Measurements from ENCODE around the gene ZNF892.

- no peak for TF ChIP-seq CTCF (optimal IDR thresholded peaks at IDR 0.05 in 1 of 3, IDR thresholded peaks at IDR 0.05 in 1 of 3, conservative IDR thresholded peaks at IDR 0.05 in 1 of 3; ENCODE audit: extremely low read depth in 1 of 3, insufficient read depth in 2 of 3, low read length in 3 of 3)
- TF ChIP-seq EZH2 (IDR thresholded peaks at IDR 0.05; ENCODE audit: low read length): no peak
Observed at GRCh38 chr2:95225658-95226057, 18.3 kb downstream of the ZNF892 start.

Measured in keratinocyte (primary cell).